Fibroblast of skin of back (primary cell): Measurements from ENCODE around the gene PLPP7.
A peak's percentile ranks its signal among the peaks of the same experiment; 100 is the strongest.

Experiments
- DNase-seq: peaks from one replicate; pipeline ENCODE4 v3.0.0-alpha.2; 2013

Gene PLPP7

GRCh38 chr9:131281119-131281965 is 8.2 kb upstream of the PLPP7 start:
- DNase-seq: no peak

- no peak for DNase-seq
Observed at GRCh38 chr9:131282175-131282574, 7.3 kb upstream of the PLPP7 start.

GRCh38 chr9:131282688-131283422 is 6.7 kb upstream of the PLPP7 start:
- DNase-seq: peak; percentile 27

GRCh38 chr9:131284856-131285255 is 4.7 kb upstream of the PLPP7 start:
- DNase-seq: no peak

GRCh38 chr9:131287359-131287758 is 2.2 kb upstream of the PLPP7 start:
- no peak for DNase-seq

- DNase-seq: no peak
Observed at GRCh38 chr9:131288217-131288616, 1.3 kb upstream of the PLPP7 start.

- DNase-seq: no peak
Observed at GRCh38 chr9:131290036-131290766, 678 bp downstream of the PLPP7 start.

- no peak for DNase-seq
Observed at GRCh38 chr9:131290767-131291370, 1.3 kb downstream of the PLPP7 start.

- DNase-seq: no peak
Observed at GRCh38 chr9:131291795-131292315, 2.3 kb downstream of the PLPP7 start.

- DNase-seq: no peak
Observed at GRCh38 chr9:131292937-131293336, 3.4 kb downstream of the PLPP7 start.

GRCh38 chr9:131296460-131296859 is 6.9 kb downstream of the PLPP7 start:
- no peak for DNase-seq

GRCh38 chr9:131296906-131297500 is 7.5 kb downstream of the PLPP7 start:
- DNase-seq: no peak

GRCh38 chr9:131297903-131298302 is 8.4 kb downstream of the PLPP7 start:
- DNase-seq: no peak

GRCh38 chr9:131298341-131298740 is 8.8 kb downstream of the PLPP7 start:
- DNase-seq: no peak

- no peak for DNase-seq
Observed at GRCh38 chr9:131298816-131299215, 9.3 kb downstream of the PLPP7 start.

- DNase-seq: no peak
Observed at GRCh38 chr9:131299346-131299960, 9.9 kb downstream of the PLPP7 start.

- DNase-seq: no peak
Observed at GRCh38 chr9:131299961-131300347, 10.4 kb downstream of the PLPP7 start.

- DNase-seq: no peak
Observed at GRCh38 chr9:131300444-131300843, 10.9 kb downstream of the PLPP7 start.

GRCh38 chr9:131302244-131303075 is 12.9 kb downstream of the PLPP7 start:
- no peak for DNase-seq
